HepG2 (cell line): ENCODE measurements around the gene RASA2. TPM values are rescaled to one million over a fixed set of nuclear protein-coding genes. Genes with fewer than 3 reads are reported as not detected.

Experiments
- ATAC-seq: fragments of 200-7000 bp; cut with Tn5 transposase; 3 replicates; pipeline ENCODE4 v1.9.1; 2020; ENCODE audit warnings: mild to moderate bottlenecking, moderate library complexity
- BruUV-seq: library from RNA; stranded (reverse); fragments of 400-500 nt; replicated peaks from 2 replicates; lab custom pipeline; 2021; lab: Mats Ljungman, UMichigan
- CTCF ChIA-PET: fragments of 300-600 bp; formaldehyde crosslinking; extraction: SDS; loops from one replicate; lab custom pipeline; 2021; ENCODE audit warnings: low total read pairs, inconsistent platforms, low intra/inter-chr PET ratio; lab: Yijun Ruan, JAX
- POLR2A ChIA-PET: fragments of 350-600 bp; sonication (Branson Sonifier 250); formaldehyde crosslinking; loops from one replicate; lab custom pipeline; 2020; ENCODE audit warnings: antibody characterized with exemption, inconsistent platforms; lab: Yijun Ruan, JAX
- DNase-seq: peaks from one replicate; pipeline ENCODE4 v3.0.0-alpha.2; 2015; ENCODE audit warnings: low spot score
- FAIRE-seq: peaks from 3 replicates; lab custom pipeline; 2011; peaks lifted over from hg19 to GRCh38; lab: Jason Lieb, UNC
- H2AFZ ChIP-seq: one replicate; pipeline ENCODE4 v1.6.1; 2011; ENCODE audit warnings: low read length, inconsistent platforms
- H3K27ac ChIP-seq: fragments of 300-600 bp; 3 replicates; pipeline ENCODE4 v1.8.0; 2011; ENCODE audit warnings: mixed run types, mild to moderate bottlenecking, mixed read lengths, low read length, inconsistent platforms; ENCODE audit not compliant: insufficient read depth; ENCODE audit errors: extremely low read length
- H3K27me3 ChIP-seq, 2 experiments: fragments of 200-600 bp in 1 of 2; 2 replicates in 1 of 2; 3 replicates in 1 of 2; pipeline versions ENCODE4 v1.6.0 to v1.8.0; 2011; ENCODE audit warnings: low read length in 2 of 2, mild to moderate bottlenecking in 2 of 2, moderate library complexity in 2 of 2, inconsistent platforms in 1 of 2; ENCODE audit not compliant: insufficient read depth in 2 of 2, control insufficient read depth in 1 of 2
- H3K36me3 ChIP-seq, 2 experiments: fragments of 200-600 bp in 1 of 2; replicated peaks in 1 of 2; 2 replicates in 1 of 2; 3 replicates in 1 of 2; pipeline versions ENCODE4 v1.5.1 to v1.8.0; 2011; ENCODE audit warnings: low read length in 2 of 2, inconsistent platforms in 1 of 2; ENCODE audit not compliant: insufficient read depth in 2 of 2, control insufficient read depth in 1 of 2
- H3K4me1 ChIP-seq: 2 replicates; pipeline ENCODE4 v1.5.1; 2012; ENCODE audit warnings: low read length, inconsistent platforms; ENCODE audit not compliant: insufficient read depth
- H3K4me2 ChIP-seq: 2 replicates; pipeline ENCODE4 v1.6.0; 2011; ENCODE audit warnings: low read depth, low read length, inconsistent platforms
- H3K4me3 ChIP-seq, 3 experiments: fragments of 200-600 bp in 1 of 3; sonication (generic), shearing (Covaris generic) in 1 of 3; replicated peaks in 1 of 3; 2 replicates each; pipeline ENCODE4 v1.5.1; 2011 to 2016; ENCODE audit warnings: low read length in 3 of 3, inconsistent platforms in 2 of 3, low read depth in 2 of 3, mild to moderate bottlenecking in 2 of 3, control low read depth in 1 of 3, mixed read lengths in 1 of 3; ENCODE audit not compliant: insufficient read depth in 1 of 3
- H3K79me2 ChIP-seq: one replicate; pipeline ENCODE4 v1.6.1; 2011; ENCODE audit warnings: low read length, inconsistent platforms; ENCODE audit not compliant: insufficient read depth
- H3K9ac ChIP-seq: 2 replicates; pipeline ENCODE4 v1.6.0; 2011; ENCODE audit warnings: mild to moderate bottlenecking, low read depth, low read length, inconsistent platforms; ENCODE audit not compliant: insufficient read depth
- H3K9me3 ChIP-seq: 2 replicates; pipeline ENCODE4 v1.5.1; 2012; ENCODE audit warnings: mild to moderate bottlenecking, low read length
- H4K20me1 ChIP-seq: 2 replicates; pipeline ENCODE4 v1.6.0; 2011; ENCODE audit warnings: inconsistent platforms, mild to moderate bottlenecking, low read length, moderate library complexity; ENCODE audit not compliant: insufficient read depth
- ATF1 ChIP-seq: IDR thresholded peaks from 2 replicates; pipeline ENCODE4 v1.6.1; 2016; ENCODE audit warnings: mild to moderate bottlenecking, control low read depth
- CREB1 ChIP-seq, 2 experiments: fragments of 450-650 bp in 1 of 2; IDR thresholded peaks; 2 replicates each; pipeline ENCODE4 v1.6.1; 2016 to 2017; ENCODE audit warnings: control low read depth in 1 of 2, mild to moderate bottlenecking in 1 of 2, missing compliant biosample characterization in 1 of 2, missing genetic modification characterization in 1 of 2
- TAF1 ChIP-seq: sonication (generic); formaldehyde crosslinking; IDR thresholded peaks from 2 replicates; pipeline ENCODE4 v1.4.0; 2020; ENCODE audit warnings: missing genetic modification reagents
- ZNF7 ChIP-seq: IDR thresholded peaks from 2 replicates; pipeline ENCODE4 v1.6.1; 2016; ENCODE audit warnings: missing biosample characterization, missing genetic modification reagents
- WGBS: methylation state at CpG from one replicate; pipeline ENCODE4 v1.1.6; 2017; ENCODE audit warnings: low lambda C conversion rate; 5-methylcytosine and 5-hydroxymethylcytosine counted together
- in situ Hi-C: cut with HindIII; loops from 2 replicates; pipeline ENCODE4 v1.10.0; 2017; ENCODE audit warnings: low pct_unique_long_range_greater_than_20kb; ENCODE audit not compliant: extremely low pct_ligation_motif_present
- intact Hi-C: fragments of 100-400 bp; cut with micrococcal nuclease; formaldehyde crosslinking; loops from one replicate; pipeline ENCODE4 v1.10.0; 2022; ENCODE audit not compliant: unreplicated experiment
- polyA plus RNA-seq, 8 experiments: library from polyadenylated mRNA; depleted of rRNA in 3 of 8; stranded (reverse) in 7 of 8; unstranded in 1 of 8; fragments of >200 nt; fragmentation: Illumina TruSeq in 4 of 8; extraction: Trizol in 4 of 8; gene quantifications; 2 replicates each; pipeline versions ENCODE4 v1.2.1 to v1.2.3, GENCODE V29; 2011 to 2016; ENCODE audit warnings: low read depth in 4 of 8, missing spikeins in 1 of 8, mixed read lengths in 1 of 8; ENCODE audit not compliant: insufficient read depth in 1 of 8
- total RNA-seq, 5 experiments: library from RNA; depleted of rRNA; stranded (reverse); fragments of >200 nt; fragmentation: Illumina TruSeq; extraction: Trizol; gene quantifications; 2 replicates each; pipeline ENCODE4 v1.2.3, GENCODE V29; 2016; ENCODE audit warnings: low read depth in 1 of 5
- TF ChIP-seq, protein P1 (sequence below): IDR thresholded peaks from 2 replicates; pipeline ENCODE4 v1.6.1; 2018; ENCODE audit warnings: missing genetic modification reagents
- TF ChIP-seq, protein P2 (sequence below): sonication (generic); formaldehyde crosslinking; IDR thresholded peaks from 2 replicates; pipeline ENCODE4 v1.4.0; 2020; ENCODE audit warnings: missing genetic modification reagents

Gene RASA2
- total and polyA plus RNA-seq, 2 of the 13 experiments (the other 11 are each of a cell fraction or from before 2014, with no cell fraction given) = 5.4 to 8.5 TPM

DNA sequence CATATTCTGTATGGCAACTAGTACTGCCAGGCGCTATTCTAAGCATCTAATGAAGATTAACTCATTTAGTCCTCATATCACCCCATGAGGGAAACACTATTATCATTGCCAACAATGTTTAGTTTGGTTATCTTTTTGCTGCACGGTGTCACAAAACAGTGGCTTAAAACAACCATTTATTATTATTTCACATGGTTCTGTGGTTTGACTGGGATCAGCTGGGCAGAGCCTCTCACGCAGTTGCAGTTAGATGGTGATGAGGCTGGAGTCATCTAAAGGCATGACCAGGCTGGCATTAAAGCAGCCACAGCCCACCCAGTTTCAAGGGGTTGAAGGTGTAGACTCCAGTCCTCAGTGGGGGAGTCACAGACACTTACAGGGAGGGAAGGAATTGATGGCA is 32.8 kb upstream of the RASA2 start:
- 0 out of 2 replicates have a peak overlapping the region, but pooled peaks have one; percentile 62 for H3K4me2 ChIP-seq
- DNase-seq (no peak), FAIRE-seq (no peak), ATAC-seq (no peak)
- no peaks in the 10 kb centered on the region for H3K79me2 ChIP-seq
- H3K4me1 ChIP-seq = peaks cover 65% of the 10 kb centered on the region
- no peaks in the 10 kb centered on the region for H3K27me3 ChIP-seq
- intact Hi-C loops (no loop called here), in situ Hi-C loops (loop anchor here (5.0 kb wide), 1 partner anchor 97 kb away; no protein-coding TSS in a partner anchor)
- no peaks in the 10 kb centered on the region for H3K9me3 ChIP-seq
- ChIA-PET CTCF (interaction anchor here (1.2 to 2.3 kb wide), 2 partner anchors 93 to 142 kb away, joined by 6 to 15 read pairs; no protein-coding TSS in a partner anchor), POLR2A (interaction anchor here (1.0 to 1.8 kb wide), 3 partner anchors 53 to 144 kb away, joined by 5 to 16 read pairs (median 7); no protein-coding TSS in a partner anchor)
- H3K4me3 ChIP-seq = no peak overlapping the region
- no peaks in the 10 kb centered on the region for H4K20me1 ChIP-seq
- no peak overlapping the region for H3K9ac ChIP-seq
- H2AFZ ChIP-seq = no peak overlapping the region
- 93% methylated on average over 3 of the region's 3 CpGs for WGBS
- TF ChIP-seq, protein P1, sequence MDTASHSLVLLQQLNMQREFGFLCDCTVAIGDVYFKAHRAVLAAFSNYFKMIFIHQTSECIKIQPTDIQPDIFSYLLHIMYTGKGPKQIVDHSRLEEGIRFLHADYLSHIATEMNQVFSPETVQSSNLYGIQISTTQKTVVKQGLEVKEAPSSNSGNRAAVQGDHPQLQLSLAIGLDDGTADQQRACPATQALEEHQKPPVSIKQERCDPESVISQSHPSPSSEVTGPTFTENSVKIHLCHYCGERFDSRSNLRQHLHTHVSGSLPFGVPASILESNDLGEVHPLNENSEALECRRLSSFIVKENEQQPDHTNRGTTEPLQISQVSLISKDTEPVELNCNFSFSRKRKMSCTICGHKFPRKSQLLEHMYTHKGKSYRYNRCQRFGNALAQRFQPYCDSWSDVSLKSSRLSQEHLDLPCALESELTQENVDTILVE (CRISPR knock-in tag) = no peak
- no peak for TF ChIP-seq CREB1 (IDR thresholded peaks at IDR 0.05)
- no peak for TF ChIP-seq CREB1 (CRISPR knock-in tag; IDR thresholded peaks at IDR 0.05)
- TF ChIP-seq, protein P2, sequence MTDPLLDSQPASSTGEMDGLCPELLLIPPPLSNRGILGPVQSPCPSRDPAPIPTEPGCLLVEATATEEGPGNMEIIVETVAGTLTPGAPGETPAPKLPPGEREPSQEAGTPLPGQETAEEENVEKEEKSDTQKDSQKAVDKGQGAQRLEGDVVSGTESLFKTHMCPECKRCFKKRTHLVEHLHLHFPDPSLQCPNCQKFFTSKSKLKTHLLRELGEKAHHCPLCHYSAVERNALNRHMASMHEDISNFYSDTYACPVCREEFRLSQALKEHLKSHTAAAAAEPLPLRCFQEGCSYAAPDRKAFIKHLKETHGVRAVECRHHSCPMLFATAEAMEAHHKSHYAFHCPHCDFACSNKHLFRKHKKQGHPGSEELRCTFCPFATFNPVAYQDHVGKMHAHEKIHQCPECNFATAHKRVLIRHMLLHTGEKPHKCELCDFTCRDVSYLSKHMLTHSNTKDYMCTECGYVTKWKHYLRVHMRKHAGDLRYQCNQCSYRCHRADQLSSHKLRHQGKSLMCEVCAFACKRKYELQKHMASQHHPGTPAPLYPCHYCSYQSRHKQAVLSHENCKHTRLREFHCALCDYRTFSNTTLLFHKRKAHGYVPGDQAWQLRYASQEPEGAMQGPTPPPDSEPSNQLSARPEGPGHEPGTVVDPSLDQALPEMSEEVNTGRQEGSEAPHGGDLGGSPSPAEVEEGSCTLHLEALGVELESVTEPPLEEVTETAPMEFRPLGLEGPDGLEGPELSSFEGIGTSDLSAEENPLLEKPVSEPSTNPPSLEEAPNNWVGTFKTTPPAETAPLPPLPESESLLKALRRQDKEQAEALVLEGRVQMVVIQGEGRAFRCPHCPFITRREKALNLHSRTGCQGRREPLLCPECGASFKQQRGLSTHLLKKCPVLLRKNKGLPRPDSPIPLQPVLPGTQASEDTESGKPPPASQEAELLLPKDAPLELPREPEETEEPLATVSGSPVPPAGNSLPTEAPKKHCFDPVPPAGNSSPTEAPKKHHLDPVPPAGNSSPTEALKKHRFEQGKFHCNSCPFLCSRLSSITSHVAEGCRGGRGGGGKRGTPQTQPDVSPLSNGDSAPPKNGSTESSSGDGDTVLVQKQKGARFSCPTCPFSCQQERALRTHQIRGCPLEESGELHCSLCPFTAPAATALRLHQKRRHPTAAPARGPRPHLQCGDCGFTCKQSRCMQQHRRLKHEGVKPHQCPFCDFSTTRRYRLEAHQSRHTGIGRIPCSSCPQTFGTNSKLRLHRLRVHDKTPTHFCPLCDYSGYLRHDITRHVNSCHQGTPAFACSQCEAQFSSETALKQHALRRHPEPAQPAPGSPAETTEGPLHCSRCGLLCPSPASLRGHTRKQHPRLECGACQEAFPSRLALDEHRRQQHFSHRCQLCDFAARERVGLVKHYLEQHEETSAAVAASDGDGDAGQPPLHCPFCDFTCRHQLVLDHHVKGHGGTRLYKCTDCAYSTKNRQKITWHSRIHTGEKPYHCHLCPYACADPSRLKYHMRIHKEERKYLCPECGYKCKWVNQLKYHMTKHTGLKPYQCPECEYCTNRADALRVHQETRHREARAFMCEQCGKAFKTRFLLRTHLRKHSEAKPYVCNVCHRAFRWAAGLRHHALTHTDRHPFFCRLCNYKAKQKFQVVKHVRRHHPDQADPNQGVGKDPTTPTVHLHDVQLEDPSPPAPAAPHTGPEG (CRISPR knock-in tag) = no peak
- no peak for TF ChIP-seq ATF1 (CRISPR knock-in tag)
- no peak for TF ChIP-seq TAF1
- TF ChIP-seq ZNF7 = no peak
- BruUV-seq = no TSS peak
- H3K36me3 ChIP-seq = no peaks in the 10 kb centered on the region
- H3K27ac ChIP-seq = no peak overlapping the region
